H9 (cell line): ENCODE data around the gene SRCAP. TPM values are rescaled to one million over a fixed set of nuclear protein-coding genes. Genes with fewer than 3 reads are reported as not detected.
A peak's percentile ranks its signal among the peaks of the same experiment; 100 is the strongest.

ENCODE experiments used
- DNase-seq: peaks from one replicate; pipeline ENCODE4 v3.0.0-alpha.2; 2017
- H2AFZ ChIP-seq: one replicate; pipeline ENCODE4 v1.6.1; 2013; ENCODE audit warnings: mild to moderate bottlenecking, low read length, control low read depth, moderate library complexity
- H2AK5ac ChIP-seq: 2 replicates; pipeline ENCODE4 v1.6.1; 2013; ENCODE audit warnings: low read length, control low read depth, mixed read lengths; ENCODE audit not compliant: insufficient read length
- H2BK120ac ChIP-seq: one replicate; pipeline ENCODE4 v1.6.1; 2013; ENCODE audit warnings: low read depth, mild to moderate bottlenecking, low read length, control low read depth, inconsistent platforms; ENCODE audit not compliant: poor library complexity, severe bottlenecking
- H2BK12ac ChIP-seq: 2 replicates; pipeline ENCODE4 v1.6.1; 2013; ENCODE audit warnings: low read length, control low read depth, mixed read lengths, low read depth; ENCODE audit not compliant: insufficient read length
- H2BK15ac ChIP-seq: 2 replicates; pipeline ENCODE4 v1.6.1; 2013; ENCODE audit warnings: low read depth, low read length, control low read depth
- H2BK20ac ChIP-seq: one replicate; pipeline ENCODE4 v1.6.1; 2013; ENCODE audit warnings: low read depth, mild to moderate bottlenecking, low read length, control low read depth, inconsistent platforms; ENCODE audit not compliant: poor library complexity, severe bottlenecking
- H2BK5ac ChIP-seq: 2 replicates; pipeline ENCODE4 v1.6.1; 2013; ENCODE audit warnings: low read length, control low read depth, mixed read lengths; ENCODE audit not compliant: insufficient read length
- H3K14ac ChIP-seq: 2 replicates; pipeline ENCODE4 v1.6.1; 2013; ENCODE audit warnings: low read length, control low read depth; ENCODE audit not compliant: insufficient read depth
- H3K18ac ChIP-seq: 2 replicates; pipeline ENCODE4 v1.6.1; 2013; ENCODE audit warnings: low read depth, mild to moderate bottlenecking, mixed read lengths, low read length, control low read depth; ENCODE audit not compliant: insufficient read length
- H3K23ac ChIP-seq: 2 replicates; pipeline ENCODE4 v1.6.1; 2013; ENCODE audit warnings: low read length, control low read depth, mixed read lengths, low read depth; ENCODE audit not compliant: insufficient read length
- H3K23me2 ChIP-seq: 2 replicates; pipeline ENCODE4 v1.6.1; 2013; ENCODE audit warnings: low read depth, mild to moderate bottlenecking, mixed read lengths, low read length, control low read depth; ENCODE audit not compliant: insufficient read length, poor library complexity, severe bottlenecking
- H3K27ac ChIP-seq: 2 replicates; pipeline ENCODE4 v1.5.1; 2013; ENCODE audit warnings: low read length, control low read depth, mixed read lengths, low read depth; ENCODE audit not compliant: insufficient read length
- H3K27me3 ChIP-seq: 2 replicates; pipeline ENCODE4 v1.6.1; 2013; ENCODE audit warnings: low read length, control low read depth, inconsistent platforms; ENCODE audit not compliant: insufficient read depth
- H3K4ac ChIP-seq: 2 replicates; pipeline ENCODE4 v1.6.1; 2013; ENCODE audit warnings: low read depth, mild to moderate bottlenecking, control low read depth, inconsistent platforms, low read length, moderate library complexity
- H3K4me1 ChIP-seq: 2 replicates; pipeline ENCODE4 v1.6.1; 2013; ENCODE audit warnings: low read length, control low read depth, inconsistent platforms; ENCODE audit not compliant: insufficient read depth
- H3K4me2 ChIP-seq: 2 replicates; pipeline ENCODE4 v1.6.1; 2013; ENCODE audit warnings: low read length, control low read depth, mixed read lengths; ENCODE audit not compliant: insufficient read length, insufficient read depth
- H3K56ac ChIP-seq: 2 replicates; pipeline ENCODE4 v1.6.1; 2013; ENCODE audit warnings: low read depth, mild to moderate bottlenecking, mixed read lengths, low read length, control low read depth; ENCODE audit not compliant: insufficient read length
- H3K79me1 ChIP-seq: 2 replicates; pipeline ENCODE4 v1.6.1; 2013; ENCODE audit warnings: low read depth, mild to moderate bottlenecking, moderate library complexity, low read length, control low read depth, inconsistent platforms; ENCODE audit not compliant: insufficient read depth, poor library complexity, severe bottlenecking
- H3K79me2 ChIP-seq: 2 replicates; pipeline ENCODE4 v1.6.1; 2013; ENCODE audit warnings: low read length, control low read depth, inconsistent platforms; ENCODE audit not compliant: insufficient read depth
- H3K9ac ChIP-seq: 2 replicates; pipeline ENCODE4 v1.6.1; 2013; ENCODE audit warnings: low read length, control low read depth, mixed read lengths; ENCODE audit not compliant: insufficient read length; ENCODE audit errors: extremely low read depth
- H3K9me3 ChIP-seq: one replicate; pipeline ENCODE4 v1.6.1; 2013; ENCODE audit warnings: low read depth, low read length, inconsistent platforms; ENCODE audit not compliant: control insufficient read depth
- H3T11ph ChIP-seq: one replicate; pipeline ENCODE4 v1.6.1; 2013; ENCODE audit warnings: mild to moderate bottlenecking, low read length, control low read depth, inconsistent platforms
- H4K20me1 ChIP-seq: one replicate; pipeline ENCODE4 v1.6.1; 2013; ENCODE audit not compliant: control insufficient read depth, insufficient read length, insufficient read depth
- H4K5ac ChIP-seq: 2 replicates; pipeline ENCODE4 v1.6.1; 2013; ENCODE audit warnings: low read depth, mild to moderate bottlenecking, mixed read lengths, low read length, control low read depth; ENCODE audit not compliant: insufficient read length
- H4K8ac ChIP-seq: replicated peaks from 2 replicates; pipeline ENCODE4 v1.6.1; 2013; ENCODE audit warnings: low read length, control low read depth, mixed read lengths, low read depth; ENCODE audit not compliant: insufficient read length
- H4K91ac ChIP-seq: 2 replicates; pipeline ENCODE4 v1.6.1; 2013; ENCODE audit warnings: low read depth, mild to moderate bottlenecking, moderate library complexity, mixed read lengths, low read length, control low read depth; ENCODE audit not compliant: insufficient read length
- H3K27ac Mint-ChIP-seq, 3 experiments: 2 replicates in 2 of 3; 3 replicates in 1 of 3; pipeline ENCODE4 v1.8.0; 2020 to 2021; ENCODE audit warnings: mixed read lengths in 3 of 3, mild to moderate bottlenecking in 1 of 3, moderate library complexity in 1 of 3
- H3K27me3 Mint-ChIP-seq: 2 replicates; pipeline ENCODE4 v1.8.0; 2021; ENCODE audit warnings: low read depth, mild to moderate bottlenecking, moderate library complexity, mixed read lengths
- H3K36me3 Mint-ChIP-seq, 3 experiments: 2 replicates in 2 of 3; 3 replicates in 1 of 3; pipeline ENCODE4 v1.8.0; 2020 to 2021; ENCODE audit warnings: low read depth in 3 of 3, mixed read lengths in 3 of 3; ENCODE audit not compliant: insufficient read depth in 1 of 3
- H3K4me1 Mint-ChIP-seq, 2 experiments: 2 replicates each; pipeline ENCODE4 v1.8.0; 2020; ENCODE audit warnings: mixed read lengths in 2 of 2
- H3K4me3 Mint-ChIP-seq, 2 experiments: 2 replicates in 1 of 2; 3 replicates in 1 of 2; pipeline ENCODE4 v1.8.0; 2020 to 2021; ENCODE audit warnings: mild to moderate bottlenecking in 2 of 2, mixed read lengths in 2 of 2, moderate library complexity in 1 of 2
- H3K9me3 Mint-ChIP-seq, 2 experiments: 2 replicates in 1 of 2; 3 replicates in 1 of 2; pipeline ENCODE4 v1.8.0; 2020; ENCODE audit warnings: mild to moderate bottlenecking in 2 of 2, mixed read lengths in 2 of 2, moderate library complexity in 1 of 2
- CTCF ChIP-seq: fragments of 200-600 bp; sonication (generic); conservative IDR thresholded peaks from 3 replicates; pipeline ENCODE4 v1.8.0; 2021; ENCODE audit warnings: antibody characterized with exemption, mild to moderate bottlenecking
- WGBS: extraction: QIAGEN DNeasy Blood & Tissue Kit; methylation state at CpG from one replicate; pipeline ENCODE4 v1.1.7; 2013; ENCODE audit warnings: missing lambda C conversion rate, low lambda C conversion rate, mixed read lengths; ENCODE audit not compliant: insufficient read length; ENCODE audit errors: extremely low coverage; 5-methylcytosine and 5-hydroxymethylcytosine counted together
- total RNA-seq: library from RNA; stranded (reverse); gene quantifications from 2 replicates; pipeline ENCODE4 v1.2.1, GENCODE V29; 2021

SRCAP gene
- total RNA-seq, 1 experiment from 2014 or later, result 63.1 TPM

GRCh38 chr16:30786115-30786935 is 87.4 kb downstream of the SRCAP start:
- H4K20me1 ChIP-seq, result peaks cover 3% of the 10 kb centered on the region
- H4K5ac ChIP-seq, result no peak overlapping the region
- H3K23me2 ChIP-seq, result peaks cover 12% of the 10 kb centered on the region
- Mint-ChIP-seq H3K4me3 (peak overlapping the region; percentile 85 to 91), H3K4me1 (peaks cover 12 to 18% of the 10 kb centered on the region in 2 experiments), H3K36me3 (peaks cover 14 to 35% (median 20%) of the 10 kb centered on the region in 3 experiments; a peak in 6 of 7 replicates), H3K27ac (peak overlapping the region; percentile 32 to 76 (median 39); a peak in 3 of 7 replicates), H3K9me3 (no peaks in the 10 kb centered on the region), H3K27me3 (peaks cover 6% of the 10 kb centered on the region)
- no peak overlapping the region for H2BK15ac ChIP-seq
- H3K4ac ChIP-seq, result no peak overlapping the region
- no peak for TF ChIP-seq CTCF
- H3K56ac ChIP-seq, result no peak overlapping the region
- peaks cover 3% of the 10 kb centered on the region; the same call in 1 of the 2 replicates for H3K79me2 ChIP-seq
- no peak overlapping the region for H4K8ac ChIP-seq
- H2BK20ac ChIP-seq, result no peak overlapping the region
- no peak overlapping the region for H3K18ac ChIP-seq
- H2BK5ac ChIP-seq, result no peak overlapping the region
- no peak overlapping the region for H2BK12ac ChIP-seq
- H3K79me1 ChIP-seq, result peaks cover 5% of the 10 kb centered on the region
- no peaks in the 10 kb centered on the region for H3K9me3 ChIP-seq
- H3K27me3 ChIP-seq, result no peaks in the 10 kb centered on the region
- no peak for DNase-seq
- H3K4me2 ChIP-seq, result peak overlapping the region; percentile 69
- H3K27ac ChIP-seq, result no peak overlapping the region
- no peak overlapping the region for H2AFZ ChIP-seq
- no CpG with 5 or more reads among the region's 57 CpGs for WGBS
- no peak overlapping the region for H2BK120ac ChIP-seq
- H4K91ac ChIP-seq, result no peak overlapping the region
- H3K9ac ChIP-seq, result peak overlapping the region; percentile 75
- no peak overlapping the region for H3K23ac ChIP-seq
- H3T11ph ChIP-seq, result no peak overlapping the region
- H2AK5ac ChIP-seq, result no peak overlapping the region
- H3K4me1 ChIP-seq, result no peaks in the 10 kb centered on the region
- no peak overlapping the region for H3K14ac ChIP-seq
